WTC11 (cell line): ENCODE measurements around the gene TMEM187.

ENCODE experiments used
- AFF4 ChIP-seq: sonication (generic); formaldehyde crosslinking; IDR thresholded peaks from 2 replicates; pipeline ENCODE4 v1.8.1; 2023; ENCODE audit warnings: mild to moderate bottlenecking, missing genetic modification reagents, borderline replicate concordance
- ATF6 ChIP-seq: sonication (generic); formaldehyde crosslinking; IDR thresholded peaks from 2 replicates; pipeline ENCODE4 v1.8.1; 2023; ENCODE audit warnings: mild to moderate bottlenecking, missing genetic modification reagents
- CTCF ChIP-seq: fragments of 200-600 bp; IDR thresholded peaks from 2 replicates; pipeline ENCODE4 v1.8.0; 2022; ENCODE audit warnings: antibody characterized with exemption
- E2F4 ChIP-seq: sonication (generic); formaldehyde crosslinking; IDR thresholded peaks from 2 replicates; pipeline ENCODE4 v1.8.1; 2022; ENCODE audit warnings: low read depth, mild to moderate bottlenecking, moderate library complexity, missing genetic modification reagents, borderline replicate concordance
- ESRRA ChIP-seq: sonication (generic); formaldehyde crosslinking; IDR thresholded peaks from 2 replicates; pipeline ENCODE4 v1.8.1; 2022; ENCODE audit warnings: mild to moderate bottlenecking, missing genetic modification reagents, borderline replicate concordance
- FOXP1 ChIP-seq: sonication (generic); formaldehyde crosslinking; IDR thresholded peaks from 2 replicates; pipeline ENCODE4 v1.8.0; 2022; ENCODE audit warnings: missing genetic modification reagents, mild to moderate bottlenecking, moderate library complexity, borderline replicate concordance
- MAX ChIP-seq: sonication (generic); formaldehyde crosslinking; IDR thresholded peaks from 2 replicates; pipeline ENCODE4 v1.8.0; 2022; ENCODE audit warnings: mild to moderate bottlenecking, missing genetic modification reagents
- MLX ChIP-seq: sonication (generic); formaldehyde crosslinking; IDR thresholded peaks from 2 replicates; pipeline ENCODE4 v1.8.1; 2023; ENCODE audit warnings: mild to moderate bottlenecking, missing genetic modification reagents, moderate library complexity
- NR2C2 ChIP-seq: sonication (generic); formaldehyde crosslinking; IDR thresholded peaks from 2 replicates; pipeline ENCODE4 v1.8.0; 2022; ENCODE audit warnings: mild to moderate bottlenecking, missing genetic modification reagents
- PREB ChIP-seq: sonication (generic); formaldehyde crosslinking; IDR thresholded peaks from 2 replicates; pipeline ENCODE4 v1.8.1; 2022; ENCODE audit warnings: mild to moderate bottlenecking, missing genetic modification reagents, moderate library complexity, borderline replicate concordance
- PRRX2 ChIP-seq: fragments of 250-450 bp; sonication (Bioruptor Pico); IDR thresholded peaks from 2 replicates; pipeline ENCODE4 v1.8.0; 2021; ENCODE audit warnings: mild to moderate bottlenecking
- SMAD4 ChIP-seq: sonication (generic); formaldehyde crosslinking; IDR thresholded peaks from 2 replicates; pipeline ENCODE4 v1.8.0; 2022; ENCODE audit warnings: mild to moderate bottlenecking, missing genetic modification reagents

GRCh38 chrX:154013001-154013421 lies 40.5 kb downstream of the TMEM187 start:
- TF ChIP-seq CTCF = no peak
- TF ChIP-seq E2F4 (CRISPR knock-in tag) = no peak
- TF ChIP-seq AFF4 (CRISPR knock-in tag) = no peak
- no peak for TF ChIP-seq MAX (CRISPR knock-in tag)
- TF ChIP-seq NR2C2 (CRISPR knock-in tag) = no peak
- no peak for TF ChIP-seq ATF6 (CRISPR knock-in tag)
- TF ChIP-seq SMAD4 (CRISPR knock-in tag) = no peak
- TF ChIP-seq PRRX2 (CRISPR knock-in tag) = no peak
- TF ChIP-seq ESRRA (CRISPR knock-in tag) = no peak
- TF ChIP-seq PREB = no peak
- TF ChIP-seq FOXP1 = no peak
- TF ChIP-seq MLX (CRISPR knock-in tag) = no peak
